Ecto neural progenitor cell (in vitro differentiated cells): ENCODE data around the gene HSPA1A.

ENCODE experiments used
- DNase-seq: peaks from one replicate; pipeline ENCODE4 v3.0.0-alpha.2; 2018; ENCODE audit warnings: low spot score

Gene HSPA1A

GRCh38 chr6:31865205-31866118 lies 50.1 kb downstream of the HSPA1A start:
- no peak for DNase-seq
